Stimulated activated CD8-positive, alpha-beta memory T cell treated with anti-CD3 and anti-CD28 coated beads, Interleukin-4, amount 100 ng/mL, for 1 hour (primary cell): ENCODE measurements around the gene PBXIP1.
"Not testable (repeated sequence)": the region's sequence is repeated elsewhere in the genome, so short reads cannot be mapped to it uniquely, and the experiment has no call there.

Source experiments
- DNase-seq, 2 donors: peaks; one replicate each; pipeline ENCODE4 v3.0.0-alpha.2; 2020; ENCODE audit warnings: low read depth in 2 of 2, low spot score in 1 of 2

The PBXIP1 gene

DNA sequence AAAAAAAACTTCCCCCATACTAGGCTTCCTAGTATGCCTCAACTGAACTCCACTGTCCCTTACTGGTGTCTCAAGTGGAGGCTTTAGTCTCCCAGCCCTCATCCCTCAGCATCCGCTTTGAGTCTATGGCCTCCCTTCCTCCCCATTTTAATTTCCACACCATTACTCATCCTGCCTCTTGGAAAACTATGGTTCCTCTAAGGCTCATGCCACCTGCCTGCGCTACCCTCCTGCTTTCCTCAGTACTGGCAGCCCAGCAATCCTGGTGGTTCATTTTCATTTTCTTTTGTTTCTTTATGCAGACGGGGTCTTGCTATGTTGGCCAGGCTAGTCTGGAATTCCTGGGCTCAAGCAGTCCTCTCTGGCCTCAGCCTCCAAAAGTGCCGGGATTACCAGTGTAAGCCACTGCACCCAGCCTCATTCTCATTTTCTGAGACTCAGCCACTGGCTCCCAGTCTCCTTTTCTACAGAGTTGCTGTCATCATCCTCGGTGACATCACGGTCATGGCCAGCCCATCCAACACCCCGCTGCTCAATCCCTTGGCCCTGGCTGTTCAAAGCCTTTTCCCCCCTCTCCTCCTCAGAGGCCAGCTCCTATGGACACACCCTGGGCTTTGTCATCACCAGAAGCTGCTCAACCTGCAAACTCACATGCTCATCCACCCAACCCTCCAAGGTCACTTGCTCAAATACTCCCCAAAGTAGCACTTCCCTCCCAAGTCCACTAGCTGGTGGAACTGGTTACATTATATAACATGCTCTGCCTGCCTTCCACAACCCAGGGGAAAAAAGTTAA is 17.1 kb downstream of the PBXIP1 start:
- no peak for DNase-seq

GRCh38 chr1:154937988-154938386 is 17.9 kb downstream of the PBXIP1 start:
- DNase-seq: no peak

DNA sequence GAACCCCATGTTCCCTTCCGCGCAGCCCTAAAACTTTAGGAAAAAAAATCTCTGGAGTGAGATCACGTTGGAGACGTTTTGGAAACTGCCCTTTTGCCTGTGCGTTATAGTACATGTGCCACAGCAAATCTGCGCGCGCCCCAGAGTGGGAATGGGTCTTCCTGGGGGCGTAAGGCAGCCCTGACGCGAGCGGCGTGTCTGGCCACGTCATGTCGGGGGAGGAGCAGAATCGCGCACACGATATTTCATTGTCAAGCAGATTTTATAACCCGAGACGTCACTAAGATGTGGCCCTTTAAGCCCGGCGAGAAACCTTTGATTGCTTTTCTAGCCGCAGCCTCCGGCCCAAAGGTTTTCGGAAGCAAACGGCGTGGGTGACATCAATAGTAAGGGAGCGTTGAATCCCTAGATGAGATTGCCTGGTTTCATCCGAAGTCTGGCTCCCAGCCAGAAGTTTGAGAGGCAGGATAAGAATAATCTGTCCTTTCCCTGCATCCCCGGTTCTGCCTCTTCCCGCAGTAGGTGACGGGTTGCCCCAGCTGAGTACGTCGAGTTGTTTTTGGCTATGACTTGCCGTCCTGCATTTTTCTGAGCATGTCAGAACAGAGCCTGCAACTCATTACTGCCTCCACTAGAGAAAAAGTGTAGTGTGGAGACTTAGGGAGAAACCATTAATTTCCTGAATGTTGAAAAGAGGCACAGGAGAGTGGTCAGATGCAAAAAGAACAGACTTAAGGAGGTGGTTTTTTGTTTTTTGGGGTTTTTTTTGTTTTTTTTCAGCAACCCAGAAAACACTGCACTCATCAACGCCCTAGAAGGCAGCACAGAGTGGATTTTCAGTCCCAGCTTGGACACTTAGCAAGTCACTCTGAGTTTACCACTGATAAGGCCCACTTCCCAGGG is 18.6 kb downstream of the PBXIP1 start:
- peak; percentile 72 to 75 for DNase-seq

DNA sequence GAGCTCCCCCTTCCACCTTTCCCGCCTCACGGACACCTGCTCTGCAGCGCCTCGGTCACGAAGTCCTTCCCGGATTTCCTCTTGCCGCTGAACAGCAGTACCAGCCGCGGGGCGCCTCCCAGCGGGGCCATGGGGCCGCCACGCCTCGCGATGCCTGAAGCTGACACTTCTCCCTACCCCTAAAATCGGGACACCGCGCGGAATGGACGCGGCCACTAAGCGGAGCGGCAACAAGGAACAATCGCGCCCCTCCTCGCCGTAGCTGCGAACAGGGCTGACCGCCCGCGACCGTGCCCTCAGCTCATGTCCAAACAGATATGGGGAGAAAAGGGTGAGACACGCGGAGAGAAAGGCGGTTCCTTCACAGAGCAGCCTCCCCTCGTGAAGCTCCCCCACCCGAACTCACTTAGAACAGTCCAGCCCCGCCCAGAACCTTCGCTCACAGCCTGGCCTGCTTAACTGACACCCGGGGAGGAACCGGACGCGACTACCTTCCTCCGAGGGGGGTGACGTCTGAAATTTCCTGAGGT is 19.3 kb downstream of the PBXIP1 start, which contains the start of gene PMVK:
Gene PMVK (minus strand): TSS at position 165 of the 530 bp plus-strand sequence. CDS start 34 bp downstream, at position 131.
- DNase-seq: peak; percentile 86 to 91

- DNase-seq: no peak
Measured at GRCh38 chr1:154935749-154936554, 19.9 kb downstream of the PBXIP1 start.

DNA sequence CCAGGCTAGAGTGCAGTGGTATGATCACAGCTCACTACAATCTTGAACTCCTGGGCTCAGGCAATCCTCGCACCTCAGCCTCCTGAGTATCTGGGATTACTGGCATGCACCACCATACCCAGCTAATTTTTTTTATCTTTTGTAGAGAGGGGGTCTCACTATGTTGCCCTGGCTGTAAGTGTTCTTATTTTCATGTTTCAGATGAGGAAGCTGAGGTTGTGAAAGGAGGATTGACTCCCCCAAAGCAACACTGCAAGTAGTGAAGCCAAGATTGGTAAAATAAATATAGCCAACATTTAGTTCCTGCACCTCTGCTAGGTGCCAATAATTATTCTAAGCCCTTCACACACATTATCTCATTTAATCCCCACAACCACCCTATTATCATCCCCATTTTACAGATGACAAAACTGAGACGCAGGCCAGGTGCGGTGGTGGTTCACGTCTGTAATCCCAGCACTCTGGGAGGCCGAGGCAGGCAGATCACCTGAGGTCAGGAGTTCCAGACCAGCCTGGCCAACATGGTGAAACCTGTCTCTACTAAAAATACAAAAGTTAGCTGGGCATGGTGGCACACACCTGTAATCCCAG is 21.4 kb downstream of the PBXIP1 start:
- no peak for DNase-seq

GRCh38 chr1:154931940-154932487 is 23.9 kb downstream of the PBXIP1 start:
- DNase-seq: no peak

GRCh38 chr1:154926201-154926600 is 29.7 kb downstream of the PBXIP1 start:
- DNase-seq: no peak

GRCh38 chr1:154925335-154926170 is 30.3 kb downstream of the PBXIP1 start:
- DNase-seq: no peak

DNA sequence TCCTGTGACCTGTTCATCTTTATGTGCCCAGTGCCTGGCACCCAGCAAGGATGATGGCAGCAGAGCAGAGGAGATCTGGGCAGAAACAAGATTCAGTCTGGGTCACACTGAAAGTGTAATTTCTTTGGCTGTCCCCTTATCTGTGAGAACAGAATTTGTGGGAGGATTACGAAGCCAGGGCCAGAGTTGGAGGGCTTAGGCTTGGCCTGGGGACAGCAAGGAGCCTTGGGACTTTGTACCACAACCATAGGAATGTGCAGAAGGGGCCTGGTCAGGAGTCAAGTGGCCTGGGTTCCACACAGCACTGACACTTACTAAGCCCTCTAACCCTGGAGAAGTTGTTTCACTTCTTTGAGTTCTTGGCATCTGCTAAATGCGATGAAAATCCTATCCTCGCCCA is 32.2 kb downstream of the PBXIP1 start:
- no peak for DNase-seq

DNA sequence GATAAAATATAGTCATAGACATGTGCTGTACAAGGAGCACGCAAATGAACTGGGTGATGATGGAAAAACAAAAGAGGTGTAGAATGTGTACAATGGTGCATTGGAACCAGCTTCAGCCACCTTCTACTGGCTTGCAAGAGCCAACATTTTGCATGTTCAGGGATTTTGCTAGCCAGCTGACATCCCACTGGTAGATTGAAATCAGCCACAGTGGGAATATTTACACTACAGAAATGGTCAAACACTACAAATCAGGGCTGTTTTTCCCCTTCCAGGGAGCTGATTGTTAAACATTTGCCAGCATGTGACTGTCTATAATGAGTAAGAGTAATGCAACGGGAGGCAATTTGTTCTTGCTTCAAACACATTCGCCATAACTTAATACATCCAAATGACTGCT is 42.6 kb downstream of the PBXIP1 start:
- no peak for DNase-seq

GRCh38 chr1:154912755-154913154 is 43.1 kb downstream of the PBXIP1 start:
- DNase-seq: no peak

DNA sequence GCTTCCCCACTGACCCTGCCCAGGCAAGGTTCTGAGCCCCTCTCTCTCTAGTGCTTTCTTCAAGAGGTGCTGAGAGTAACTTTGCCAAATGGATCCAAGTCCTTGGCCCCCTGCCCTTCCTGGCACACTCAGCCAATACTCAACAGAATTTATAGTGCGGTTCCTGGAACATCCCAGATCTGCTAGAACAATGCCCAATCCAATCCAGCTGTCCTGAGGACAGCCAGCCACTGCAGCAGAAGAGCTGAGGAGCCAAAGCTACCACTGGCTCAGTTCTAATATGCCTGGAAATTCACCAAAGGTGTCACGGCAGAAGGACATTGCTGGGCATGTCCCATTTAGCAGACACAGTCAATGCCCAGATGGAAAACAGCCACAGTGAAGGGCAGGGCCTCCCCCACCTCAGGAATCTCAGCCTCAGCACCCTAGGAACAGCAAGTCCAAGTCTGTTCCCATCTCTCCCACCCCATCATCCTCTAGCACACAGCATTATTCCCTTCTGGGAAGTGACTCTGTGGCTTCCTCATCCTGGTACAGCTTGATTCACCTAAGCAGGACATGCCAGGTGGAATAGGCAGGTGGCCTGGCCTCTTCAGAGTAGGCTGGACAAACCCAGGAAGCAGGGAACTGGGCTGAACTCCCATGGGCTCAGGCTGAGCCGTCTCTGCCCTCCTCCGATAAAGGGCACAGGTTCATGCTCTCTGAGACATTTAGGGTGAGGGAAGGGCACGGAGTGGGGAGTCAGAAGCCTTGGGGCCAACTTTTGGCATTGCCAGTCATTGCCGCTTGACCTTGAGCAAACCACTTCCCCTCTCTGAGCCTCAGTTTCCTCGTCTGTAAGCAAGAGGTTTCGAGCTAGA is 44.0 kb downstream of the PBXIP1 start:
- DNase-seq: no peak

DNA sequence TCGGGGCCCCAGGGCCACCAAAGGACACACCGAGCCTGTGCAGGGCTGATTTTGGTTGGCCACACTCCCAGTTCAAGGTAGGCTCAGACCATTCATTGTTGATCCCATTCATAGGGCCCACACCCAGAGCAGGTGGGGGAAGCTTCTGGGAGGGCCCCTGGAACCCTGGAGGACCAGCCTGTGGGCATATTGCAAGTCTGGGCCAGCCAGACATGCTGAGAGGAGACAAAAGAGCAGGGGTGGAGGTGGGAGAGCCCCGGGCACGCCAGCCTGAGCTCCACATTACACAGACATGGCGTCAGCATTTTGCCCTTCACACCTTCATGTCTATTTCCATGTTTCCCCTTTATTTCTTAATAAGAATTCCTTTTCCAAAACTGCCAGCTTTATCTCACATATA is 45.0 kb downstream of the PBXIP1 start:
- no peak for DNase-seq

- no peak for DNase-seq
Measured at GRCh38 chr1:154908937-154909336, 47.0 kb downstream of the PBXIP1 start.

- not testable (repeated sequence) for DNase-seq
Measured at GRCh38 chr1:154908129-154908528, 47.8 kb downstream of the PBXIP1 start.

GRCh38 chr1:154906621-154907081 is 49.2 kb downstream of the PBXIP1 start:
- DNase-seq: no peak

GRCh38 chr1:154902938-154903566 is 52.8 kb downstream of the PBXIP1 start:
- no peak for DNase-seq
